ENCODE measurements around the gene RAB8B. TPM values are rescaled to one million over a fixed set of nuclear protein-coding genes. Genes with fewer than 3 reads are reported as not detected.

RAB8B gene
- total RNA-seq (2011; cell fraction: chromatin; rRNA removed; ENCODE audit: low replicate concordance), result 10.7 and 17.8 TPM in 2 replicates
- total RNA-seq (2011; cell fraction: nucleolus; rRNA removed), result 5.3 and 7.3 TPM in 2 replicates
- 10.6 and 18.9 TPM in 2 replicates for total RNA-seq (2011; cell fraction: nucleoplasm; rRNA removed)
- total RNA-seq (2014; rRNA removed) (23.6 and 24.6 TPM in 2 replicates), total RNA-seq (2014; rRNA removed; fragmentation: Illumina TruSeq; extraction: Trizol) (28.9 and 33.9 TPM in 2 replicates), total RNA-seq (2015; rRNA removed; fragmentation: Illumina TruSeq; extraction: Trizol) (30.8 and 32.1 TPM in 2 replicates), total RNA-seq (2021) (24.2 and 27.3 TPM in 2 replicates), polyA plus RNA-seq (2011; rRNA removed) (13.2 and 21.5 TPM in 2 replicates), polyA plus RNA-seq (2014; fragmentation: Illumina TruSeq; extraction: Trizol) (20.5 and 30.0 TPM in 2 replicates), polyA plus RNA-seq (2014; fragmentation: Nextera tagmentation; extraction: Ambion mirVana) (10 to 100 TPM in 1 of 2 experiments, 1 to 10 TPM in 1; 7.8 to 12.1 TPM), polyA plus RNA-seq (2014; rRNA removed) (17.4 and 17.6 TPM in 2 replicates), polyA minus RNA-seq (2011; rRNA and poly(A)+ RNA removed) (48.4 and 52.6 TPM in 2 replicates), Bru-seq, nascent RNA (percentile 85 among the genes with signal in this experiment), BruChase-seq, experiment 1, labeled RNA remaining after a 2-hour chase (percentile 85 among the genes with signal in this experiment), BruChase-seq, experiment 2, labeled RNA remaining after a 6-hour chase (percentile 87 among the genes with signal in this experiment)
- polyA plus RNA-seq (2011; cell fraction: cytosol; rRNA removed), result 4.1 and 7.1 TPM in 2 replicates
- 12.5 and 14.7 TPM in 2 replicates for polyA plus RNA-seq (2011; cell fraction: nucleus; rRNA removed)
- polyA plus RNA-seq (2012), result 12.2 and 30.2 TPM in 2 replicates
- 36.9 and 49.1 TPM in 2 replicates for polyA minus RNA-seq (2011; cell fraction: cytosol; rRNA and poly(A)+ RNA removed)
- 6.1 and 10.1 TPM in 2 replicates for polyA minus RNA-seq (2011; cell fraction: nucleus; rRNA and poly(A)+ RNA removed)
- long read RNA-seq, experiment 1, full-length matches to known transcripts, result 47 of 63 reads
- long read RNA-seq, experiment 1, partial matches to known transcripts, result 0 of 63 reads
- long read RNA-seq, experiment 1, other reads (novel, unspliced or antisense), result 16 of 63 reads
- long read RNA-seq, experiment 2, full-length matches to known transcripts, result 1 of 6 reads
- long read RNA-seq, experiment 2, partial matches to known transcripts, result 0 of 6 reads
- long read RNA-seq, experiment 2, other reads (novel, unspliced or antisense), result 5 of 6 reads
- long read RNA-seq, experiment 3, full-length matches to known transcripts, result 1 of 3 reads
- long read RNA-seq, experiment 3, partial matches to known transcripts, result 0 of 3 reads
- long read RNA-seq, experiment 3, other reads (novel, unspliced or antisense), result 2 of 3 reads

- ATAC-seq (peak; percentile 93), DNase-seq (ENCODE audit: extremely low read depth in 1 of 4, low spot score in 3 of 4) (peak; percentile 95 to 98 (median 96)), FAIRE-seq (peak; percentile 54)
- peak within 1 kb of the TSS; percentile 87 to 91 for H3K9ac ChIP-seq (ENCODE audit: insufficient read depth in 1 of 2, low read depth in 2 of 2, low read length in 2 of 2)
- H3K79me2 ChIP-seq (ENCODE audit: control insufficient read depth, insufficient read depth, low read length), result peaks cover 48% of the 10 kb centered on the region
- in situ Hi-C loops (cut with MboI), result no loop called here
- peaks cover 2% of the 10 kb centered on the region; the same call in 2 of the 3 replicates for H3K36me3 ChIP-seq (ENCODE audit: control insufficient read depth, insufficient read depth, low read length)
- peak within 1 kb of the TSS; percentile 87 for H3K4me3 ChIP-seq
- peaks cover 14 to 38% of the 10 kb centered on the region in 2 experiments; a peak in 4 of 5 replicates for H3K4me1 ChIP-seq (replicated peaks in 1 of 2; ENCODE audit: control insufficient read depth in 2 of 2, insufficient read depth in 2 of 2, low read length in 2 of 2)
- CTCF ChIA-PET (ENCODE audit: low intra/inter-chr PET ratio), result no interaction called here
- 3% methylated on average over 36 of the region's 77 CpGs for WGBS (ENCODE audit: insufficient coverage, low coverage, missing lambda C conversion rate)
- no peaks in the 10 kb centered on the region for H3K9me3 ChIP-seq (replicated peaks; ENCODE audit: control insufficient read depth, insufficient read depth, low read depth, low read length)
- no peaks in the 10 kb centered on the region for H3K27me3 ChIP-seq (ENCODE audit: control insufficient read depth in 2 of 2, insufficient read depth in 2 of 2, low read length in 2 of 2)
- intact Hi-C loops (cut with micrococcal nuclease), result no loop called here
- POLR2A ChIA-PET, result interaction anchor here (0.6 to 1.4 kb wide), 4 partner anchors 9 to 1111 kb away, joined by 3 to 6 read pairs (median 4); no protein-coding TSS in a partner anchor
- peak within 1 kb of the TSS; percentile 98 for H2AFZ ChIP-seq (ENCODE audit: low read depth, low read length)
- H3K27ac ChIP-seq (ENCODE audit: extremely low read depth, low read depth, low read length), result peak within 1 kb of the TSS; percentile 80
- BruUV-seq (replicated peaks), result TSS peak; percentile 59
- H3K9me1 ChIP-seq (ENCODE audit: control insufficient read depth, insufficient read depth, low read length), result no peaks in the 10 kb centered on the region
- peak within 1 kb of the TSS; percentile 99 for H3K4me2 ChIP-seq (ENCODE audit: insufficient read depth, low read length)
- H4K20me1 ChIP-seq (replicated peaks; ENCODE audit: control insufficient read depth, insufficient read depth, low read length), result peaks cover 5% of the 10 kb centered on the region; the same call in 1 of the 2 replicates
- TF ChIP-seq ZNF785 (CRISPR knock-in tag; IDR thresholded peaks at IDR 0.05), result no peak
- TF ChIP-seq TAL1 (IDR thresholded peaks at IDR 0.05), result no peak
- TF ChIP-seq, protein P1, sequence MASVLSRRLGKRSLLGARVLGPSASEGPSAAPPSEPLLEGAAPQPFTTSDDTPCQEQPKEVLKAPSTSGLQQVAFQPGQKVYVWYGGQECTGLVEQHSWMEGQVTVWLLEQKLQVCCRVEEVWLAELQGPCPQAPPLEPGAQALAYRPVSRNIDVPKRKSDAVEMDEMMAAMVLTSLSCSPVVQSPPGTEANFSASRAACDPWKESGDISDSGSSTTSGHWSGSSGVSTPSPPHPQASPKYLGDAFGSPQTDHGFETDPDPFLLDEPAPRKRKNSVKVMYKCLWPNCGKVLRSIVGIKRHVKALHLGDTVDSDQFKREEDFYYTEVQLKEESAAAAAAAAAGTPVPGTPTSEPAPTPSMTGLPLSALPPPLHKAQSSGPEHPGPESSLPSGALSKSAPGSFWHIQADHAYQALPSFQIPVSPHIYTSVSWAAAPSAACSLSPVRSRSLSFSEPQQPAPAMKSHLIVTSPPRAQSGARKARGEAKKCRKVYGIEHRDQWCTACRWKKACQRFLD (CRISPR knock-in tag; IDR thresholded peaks at IDR 0.05), result no peak
- no peak for TF ChIP-seq ZNF347 (CRISPR knock-in tag; IDR thresholded peaks at IDR 0.05; ENCODE audit: low read depth)
- TF ChIP-seq TAF15 (IDR thresholded peaks at IDR 0.05; ENCODE audit: low read depth, low read length), result no peak
- TF ChIP-seq, protein P2, sequence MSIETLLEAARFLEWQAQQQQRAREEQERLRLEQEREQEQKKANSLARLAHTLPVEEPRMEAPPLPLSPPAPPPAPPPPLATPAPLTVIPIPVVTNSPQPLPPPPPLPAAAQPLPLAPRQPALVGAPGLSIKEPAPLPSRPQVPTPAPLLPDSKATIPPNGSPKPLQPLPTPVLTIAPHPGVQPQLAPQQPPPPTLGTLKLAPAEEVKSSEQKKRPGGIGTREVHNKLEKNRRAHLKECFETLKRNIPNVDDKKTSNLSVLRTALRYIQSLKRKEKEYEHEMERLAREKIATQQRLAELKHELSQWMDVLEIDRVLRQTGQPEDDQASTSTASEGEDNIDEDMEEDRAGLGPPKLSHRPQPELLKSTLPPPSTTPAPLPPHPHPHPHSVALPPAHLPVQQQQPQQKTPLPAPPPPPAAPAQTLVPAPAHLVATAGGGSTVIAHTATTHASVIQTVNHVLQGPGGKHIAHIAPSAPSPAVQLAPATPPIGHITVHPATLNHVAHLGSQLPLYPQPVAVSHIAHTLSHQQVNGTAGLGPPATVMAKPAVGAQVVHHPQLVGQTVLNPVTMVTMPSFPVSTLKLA (conservative IDR thresholded peaks at IDR 0.05), result peak; percentile 51 to 80; a peak in 3 of 4 replicates
- no peak for TF ChIP-seq KDM2B (CRISPR knock-in tag; IDR thresholded peaks at IDR 0.05)
- TF ChIP-seq XRCC3 (IDR thresholded peaks at IDR 0.05), result no peak
- TF ChIP-seq, protein P3, sequence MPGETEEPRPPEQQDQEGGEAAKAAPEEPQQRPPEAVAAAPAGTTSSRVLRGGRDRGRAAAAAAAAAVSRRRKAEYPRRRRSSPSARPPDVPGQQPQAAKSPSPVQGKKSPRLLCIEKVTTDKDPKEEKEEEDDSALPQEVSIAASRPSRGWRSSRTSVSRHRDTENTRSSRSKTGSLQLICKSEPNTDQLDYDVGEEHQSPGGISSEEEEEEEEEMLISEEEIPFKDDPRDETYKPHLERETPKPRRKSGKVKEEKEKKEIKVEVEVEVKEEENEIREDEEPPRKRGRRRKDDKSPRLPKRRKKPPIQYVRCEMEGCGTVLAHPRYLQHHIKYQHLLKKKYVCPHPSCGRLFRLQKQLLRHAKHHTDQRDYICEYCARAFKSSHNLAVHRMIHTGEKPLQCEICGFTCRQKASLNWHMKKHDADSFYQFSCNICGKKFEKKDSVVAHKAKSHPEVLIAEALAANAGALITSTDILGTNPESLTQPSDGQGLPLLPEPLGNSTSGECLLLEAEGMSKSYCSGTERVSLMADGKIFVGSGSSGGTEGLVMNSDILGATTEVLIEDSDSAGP (CRISPR knock-in tag; IDR thresholded peaks at IDR 0.05), result no peak
- no peak for TF ChIP-seq POLR2B (IDR thresholded peaks at IDR 0.05; ENCODE audit: low read depth, partially characterized antibody)
These were observed at the start of gene RAB8B for GRCh38 chr15:63188926-63189871. Gene RAB8B (plus strand): TSS chr15:63189606. CDS start chr15:63189625, 19 bp downstream.
